Fibroblast of lung (primary cell): ENCODE results near the gene STK36.

Source experiments
- CTCF ChIP-seq, 2 donors: IDR thresholded peaks in 1 of 2; conservative IDR thresholded peaks in 1 of 2; 1 replicate in 1 of 2; 2 replicates in 1 of 2; pipeline ENCODE4 v1.5.1; 2011 to 2012; ENCODE audit warnings: low read length in 2 of 2, control low read depth in 1 of 2, inconsistent platforms in 1 of 2, low read depth in 1 of 2, mild to moderate bottlenecking in 1 of 2
- EZH2 ChIP-seq: IDR thresholded peaks from 2 replicates; pipeline ENCODE4 v1.5.1; 2012; ENCODE audit warnings: low read length, control low read depth, mild to moderate bottlenecking; ENCODE audit errors: missing control alignments

- TF ChIP-seq CTCF (conservative IDR thresholded peaks at IDR 0.05 in 1 of 2, IDR thresholded peaks at IDR 0.05 in 1 of 2; ENCODE audit: low read depth in 1 of 2, low read length in 2 of 2) (no peak), EZH2 (no peak)
Observed at GRCh38 chr2:218718058-218718457, 46.2 kb downstream of the STK36 start.
